NCI-H2081 treated with DMSO at 0.1 percent for 48 hours (cell line): Measurements from ENCODE around the gene SCT.
"Not testable (repeated sequence)": the region's sequence is repeated elsewhere in the genome, so short reads cannot be mapped to it uniquely, and the experiment has no call there.

Experiments
- DNase-seq: peaks from one replicate; lab custom pipeline; 2025; lab: John Stamatoyannopoulos, UW

Gene SCT, protein sequence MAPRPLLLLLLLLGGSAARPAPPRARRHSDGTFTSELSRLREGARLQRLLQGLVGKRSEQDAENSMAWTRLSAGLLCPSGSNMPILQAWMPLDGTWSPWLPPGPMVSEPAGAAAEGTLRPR

DNA sequence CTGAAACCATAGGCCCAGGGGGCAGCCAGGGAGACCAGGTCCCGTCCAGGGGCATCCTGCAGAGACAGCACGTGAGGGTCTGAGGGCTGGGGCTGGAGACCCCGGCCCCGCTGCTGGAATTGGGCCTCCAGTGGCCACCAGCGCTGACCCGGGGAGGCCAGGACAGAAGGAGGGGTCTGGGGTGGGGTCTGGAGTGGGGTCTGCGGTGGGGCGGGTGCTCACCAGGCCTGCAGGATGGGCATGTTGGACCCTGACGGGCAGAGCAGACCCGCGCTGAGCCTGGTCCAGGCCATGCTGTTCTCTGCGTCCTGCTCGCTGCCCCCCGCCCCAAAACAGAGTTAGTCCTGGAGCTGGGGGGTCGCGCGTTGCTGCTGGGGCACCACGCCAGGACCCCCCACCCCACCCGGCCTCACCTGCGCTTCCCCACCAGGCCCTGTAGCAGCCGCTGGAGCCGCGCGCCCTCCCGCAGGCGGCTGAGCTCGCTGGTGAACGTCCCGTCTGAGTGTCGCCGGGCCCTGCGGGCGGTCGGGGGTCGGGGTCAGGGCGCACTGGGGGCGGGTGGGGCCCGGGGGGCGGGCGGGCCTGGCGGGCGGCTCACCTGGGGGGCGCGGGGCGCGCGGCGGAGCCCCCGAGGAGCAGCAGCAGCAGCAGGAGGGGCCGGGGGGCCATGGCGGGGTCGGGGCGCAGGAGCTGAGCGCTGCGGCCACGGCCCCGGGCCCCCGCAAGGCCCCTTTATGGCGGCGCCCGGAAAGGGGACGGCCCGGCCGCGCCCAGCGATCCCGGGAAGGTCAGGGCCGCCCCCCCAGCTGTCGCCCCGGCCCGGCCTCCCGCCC is at the start of gene SCT:
SCT (minus strand) TSS at position 707 of the 833 bp plus-strand sequence; CDS start at position 669, 38 bp downstream.
- no peak for DNase-seq

DNA sequence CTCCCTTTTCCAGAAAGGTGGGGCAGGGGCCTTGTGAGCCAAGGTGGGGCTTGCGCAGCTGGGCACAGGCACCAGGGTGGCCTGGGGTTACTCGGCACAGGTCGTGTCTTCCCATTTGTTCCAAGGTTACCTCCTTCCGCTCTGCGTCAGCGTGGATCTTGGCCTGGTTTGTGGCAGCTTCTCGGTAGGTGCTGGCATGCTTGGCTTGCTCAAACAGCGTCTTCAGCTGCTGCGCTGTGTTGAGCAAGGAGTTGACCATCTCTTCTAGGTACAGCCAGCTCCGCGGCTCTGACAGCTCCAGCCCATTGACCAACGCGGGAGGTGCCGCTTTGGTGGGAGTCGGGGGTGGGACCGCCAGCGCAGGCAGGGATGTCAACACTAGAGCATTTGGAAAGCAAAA is 47.4 kb upstream of the SCT start:
- DNase-seq: no peak

DNA sequence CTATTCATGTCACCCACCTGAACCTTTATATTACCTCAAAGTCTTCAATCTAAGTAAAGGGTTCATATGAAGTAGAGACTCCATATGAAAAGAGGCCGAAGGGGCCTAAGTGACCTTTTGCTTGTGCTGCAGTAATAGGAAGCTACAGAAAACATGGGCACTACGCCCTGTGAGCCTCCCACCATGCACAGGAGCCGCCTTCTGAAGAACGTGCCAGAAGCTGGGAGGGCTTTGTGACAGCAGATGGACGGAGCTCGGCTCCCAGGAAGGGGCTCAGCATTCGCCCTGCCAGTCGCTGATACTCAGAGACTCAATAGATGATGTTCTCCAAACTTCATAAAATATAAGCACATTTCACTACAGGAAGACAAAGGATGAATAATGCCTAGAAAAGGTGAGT is 46.9 kb upstream of the SCT start:
- no peak for DNase-seq

DNA sequence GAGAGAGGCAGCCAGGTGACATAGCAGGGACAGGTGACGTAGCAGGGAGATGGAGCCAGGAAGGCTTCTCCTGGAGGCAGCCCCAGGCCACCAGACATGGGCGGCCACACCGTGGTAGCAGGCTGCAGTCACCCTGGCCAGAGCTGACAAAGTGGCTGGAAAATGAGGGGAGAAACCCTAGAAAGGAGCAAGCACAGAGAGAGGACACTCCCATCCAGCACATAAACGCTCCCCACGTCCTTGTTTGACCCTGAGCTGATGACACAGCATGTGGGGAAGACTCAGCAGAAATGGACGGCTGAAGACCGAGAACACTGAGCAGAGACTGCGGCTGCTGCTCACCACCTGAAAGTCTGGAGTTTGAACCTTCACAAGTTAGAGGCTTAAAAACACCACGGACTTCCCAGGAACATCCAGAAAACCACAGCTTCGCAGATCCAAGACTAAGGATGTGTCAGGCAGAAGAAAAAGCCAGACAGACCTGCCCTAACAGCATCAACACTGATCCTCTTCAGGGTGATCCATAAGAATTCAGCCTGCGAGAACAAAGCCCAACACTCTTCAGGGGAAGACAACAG is 38.8 kb upstream of the SCT start:
- no peak for DNase-seq

DNA sequence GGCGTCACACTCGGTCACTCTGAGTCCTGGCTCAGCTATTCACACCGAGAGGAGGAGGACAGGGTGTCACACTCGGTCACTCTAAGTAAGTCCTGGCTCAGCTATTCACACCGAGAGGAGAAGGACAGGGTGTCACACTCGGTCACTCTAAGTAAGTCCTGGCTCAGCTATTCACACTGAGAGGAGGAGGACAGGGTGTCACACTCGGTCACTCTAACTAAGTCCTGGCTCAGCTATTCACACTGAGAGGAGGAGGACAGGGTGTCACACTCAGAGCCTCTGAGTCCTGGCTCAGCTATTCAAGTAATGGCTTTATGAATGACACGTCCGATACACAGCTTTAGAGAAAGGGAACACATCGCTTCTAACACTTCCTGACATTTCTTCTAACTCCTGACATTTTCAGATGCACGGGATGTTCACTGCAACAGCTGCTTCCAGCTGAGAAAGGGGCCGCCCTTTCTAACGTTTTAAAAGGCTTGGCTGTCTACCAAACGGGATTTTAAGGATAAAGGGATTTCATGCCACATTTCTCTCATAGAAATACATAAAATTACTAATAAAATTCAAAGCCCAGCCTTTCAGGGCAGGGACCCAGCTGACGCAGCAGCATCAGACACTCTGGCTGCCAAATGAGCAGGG is 38.2 kb upstream of the SCT start:
- no peak for DNase-seq

DNA sequence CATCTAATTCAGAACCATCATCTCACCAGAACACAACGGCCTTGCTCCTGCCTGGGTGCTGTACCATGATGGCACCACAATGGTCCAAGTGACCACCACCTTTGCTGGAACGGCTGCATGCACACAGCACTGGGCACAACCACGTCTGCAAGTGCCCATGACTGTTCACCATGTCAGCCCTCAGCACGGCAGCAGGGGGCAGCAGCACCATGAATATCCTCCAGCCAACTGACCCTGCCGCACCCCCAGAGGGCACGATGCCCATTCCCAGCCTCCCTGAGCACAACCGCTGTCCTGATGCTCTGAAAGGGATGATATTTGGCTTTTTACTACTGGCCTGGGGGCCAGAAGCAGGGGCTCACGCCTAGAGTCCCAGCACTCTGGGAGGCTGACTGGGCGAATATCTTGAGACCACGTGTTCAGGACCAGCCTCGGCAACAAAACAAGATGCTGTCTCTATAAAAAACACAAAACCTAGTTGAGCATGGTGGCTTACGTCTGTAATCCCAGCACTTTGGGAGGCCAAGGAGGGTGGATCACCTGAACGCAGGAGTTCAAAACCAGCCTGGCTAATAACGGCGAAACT is 35.8 kb upstream of the SCT start:
- no peak for DNase-seq

DNA sequence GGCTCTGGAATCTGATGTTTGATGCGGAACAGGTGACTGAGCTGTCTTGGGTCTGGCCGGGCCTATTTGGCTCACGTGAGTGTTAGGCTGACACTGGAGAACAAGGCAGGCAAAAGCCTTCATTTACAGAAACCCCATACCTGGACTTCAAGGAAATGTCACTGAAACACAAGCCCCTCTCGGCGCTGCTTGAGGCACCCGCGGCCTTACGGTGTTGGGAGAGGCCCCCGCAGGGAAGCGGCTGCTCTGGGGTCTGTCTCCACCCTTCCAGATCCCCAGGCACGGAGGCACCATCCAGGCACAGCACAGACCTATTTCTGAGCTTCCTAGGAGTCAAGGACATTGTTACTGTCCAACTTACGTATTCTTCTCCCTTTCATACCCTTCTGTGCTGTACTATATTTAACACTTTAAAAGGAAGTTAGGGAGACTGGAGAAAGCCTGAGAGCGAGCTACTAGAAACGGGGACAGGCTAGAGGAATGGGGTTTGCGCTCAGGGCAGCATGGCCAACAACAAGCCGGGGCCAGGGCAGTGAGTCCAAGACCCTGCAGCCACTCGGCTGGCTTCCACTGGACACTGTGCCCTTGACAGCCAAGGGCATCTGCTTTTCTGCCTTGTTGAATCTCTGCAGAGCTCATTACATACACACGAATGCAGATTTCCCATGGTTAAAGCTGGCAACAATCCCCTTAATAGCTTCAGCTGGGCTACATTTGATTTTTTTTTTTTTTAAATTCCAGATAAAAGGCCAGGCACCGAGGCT is 33.9 kb upstream of the SCT start:
- no peak for DNase-seq

DNA sequence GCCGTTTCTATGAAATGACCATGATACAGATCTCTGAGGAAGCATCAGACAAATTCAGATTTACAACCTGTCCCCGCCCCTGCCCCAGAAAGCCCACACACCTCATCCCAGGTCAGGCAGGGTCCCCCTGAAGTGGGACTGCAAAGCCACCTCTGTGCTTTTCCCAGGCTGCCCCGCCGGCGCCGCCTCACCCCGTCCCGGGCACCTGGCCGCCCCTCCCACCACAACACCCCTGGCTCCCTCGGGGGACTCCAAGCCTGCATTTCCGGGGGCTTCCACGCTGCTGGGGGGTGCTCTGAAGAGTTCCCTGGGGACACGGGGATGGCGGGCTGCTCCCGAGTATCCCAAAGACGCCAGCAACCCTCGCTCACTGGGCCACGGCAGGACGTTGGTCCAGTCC is 33.3 kb upstream of the SCT start:
- no peak for DNase-seq

DNA sequence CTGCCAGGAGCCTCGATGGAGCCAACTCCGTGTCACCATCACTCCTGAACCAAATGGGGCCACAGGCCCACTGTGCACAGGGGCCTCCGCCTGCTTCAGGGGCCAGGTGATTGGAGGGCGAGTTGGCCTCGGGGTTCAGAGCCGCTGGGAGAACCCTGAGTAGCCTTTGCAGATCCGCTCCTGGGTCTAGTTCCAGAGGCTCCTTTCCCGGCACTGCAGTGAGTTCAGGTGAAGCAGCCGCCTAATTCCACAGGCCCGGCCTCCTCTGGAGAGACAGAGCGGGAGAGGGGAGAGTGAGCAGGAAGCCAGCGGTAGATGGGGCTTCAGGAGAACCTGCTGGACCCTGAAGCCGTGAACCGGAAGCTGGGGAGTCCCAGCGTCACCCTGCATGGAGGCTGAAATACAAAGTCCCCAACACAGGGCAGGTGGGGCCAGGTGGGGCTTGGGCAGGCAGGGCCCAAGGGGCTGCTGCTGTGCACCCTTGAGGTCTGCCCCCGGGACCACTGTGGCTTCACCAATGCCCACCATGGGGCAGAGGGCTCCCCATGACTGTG is 32.6 kb upstream of the SCT start:
- no peak for DNase-seq

DNA sequence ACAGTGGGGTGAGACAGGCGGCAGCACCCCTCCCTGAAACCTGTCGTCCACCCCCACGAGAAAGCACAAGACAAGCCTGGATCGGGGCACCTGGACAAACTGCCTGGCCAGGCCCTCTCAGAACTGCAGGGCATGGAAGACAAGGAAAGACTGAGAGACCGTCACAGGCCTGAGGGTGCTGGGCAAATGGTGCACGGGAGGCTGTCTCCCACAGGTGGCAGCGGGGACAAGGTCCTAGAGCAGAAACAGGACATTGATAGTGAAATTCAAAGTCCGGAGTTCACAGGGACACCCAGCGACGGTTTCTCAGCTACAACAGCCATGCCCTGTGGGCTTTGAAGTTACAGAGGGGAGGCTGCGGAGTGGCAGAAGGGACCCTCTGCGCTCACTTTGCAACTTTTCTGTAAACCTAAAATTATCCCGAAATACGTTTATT is 30.7 kb upstream of the SCT start:
- DNase-seq: no peak

DNA sequence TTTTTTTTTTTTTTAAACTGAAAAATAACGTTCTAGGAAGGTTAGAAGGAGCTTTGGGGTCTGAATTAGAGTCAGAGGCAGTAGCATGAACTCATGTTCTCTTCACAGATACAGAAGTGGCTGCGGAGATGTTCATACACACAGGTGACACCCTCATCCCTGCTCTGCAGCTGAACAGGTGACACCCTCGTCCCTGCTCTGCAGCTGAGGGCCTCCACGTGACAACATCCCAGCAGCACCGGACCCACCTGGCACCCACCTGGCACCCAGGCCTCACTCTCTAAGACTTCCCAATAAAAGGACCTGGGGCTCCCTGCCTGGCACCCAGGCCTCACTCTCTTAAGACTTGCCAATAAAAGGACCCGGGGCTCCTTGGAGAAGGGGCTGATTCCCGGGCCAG is 29.9 kb upstream of the SCT start:
- DNase-seq: no peak

DNA sequence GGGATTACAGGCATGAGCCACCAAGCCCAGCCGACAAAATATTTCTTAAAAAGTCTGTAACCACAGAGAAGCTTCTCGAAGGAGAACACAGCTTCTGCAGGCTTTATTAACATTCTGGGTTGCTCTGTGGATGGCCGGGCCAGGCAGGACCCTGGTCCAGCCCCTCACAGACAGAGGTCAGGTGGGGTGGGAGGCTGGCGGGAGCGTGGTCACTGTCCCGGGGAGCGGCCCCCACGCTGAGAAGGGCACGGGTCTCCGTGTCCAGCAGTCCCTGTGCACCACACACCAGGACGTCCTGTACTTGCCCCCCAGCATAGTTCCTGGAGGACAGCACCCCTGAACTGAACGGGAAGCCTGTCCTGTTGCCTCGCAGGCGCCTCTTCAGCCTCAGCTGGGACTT is 29.4 kb upstream of the SCT start:
- no peak for DNase-seq

DNA sequence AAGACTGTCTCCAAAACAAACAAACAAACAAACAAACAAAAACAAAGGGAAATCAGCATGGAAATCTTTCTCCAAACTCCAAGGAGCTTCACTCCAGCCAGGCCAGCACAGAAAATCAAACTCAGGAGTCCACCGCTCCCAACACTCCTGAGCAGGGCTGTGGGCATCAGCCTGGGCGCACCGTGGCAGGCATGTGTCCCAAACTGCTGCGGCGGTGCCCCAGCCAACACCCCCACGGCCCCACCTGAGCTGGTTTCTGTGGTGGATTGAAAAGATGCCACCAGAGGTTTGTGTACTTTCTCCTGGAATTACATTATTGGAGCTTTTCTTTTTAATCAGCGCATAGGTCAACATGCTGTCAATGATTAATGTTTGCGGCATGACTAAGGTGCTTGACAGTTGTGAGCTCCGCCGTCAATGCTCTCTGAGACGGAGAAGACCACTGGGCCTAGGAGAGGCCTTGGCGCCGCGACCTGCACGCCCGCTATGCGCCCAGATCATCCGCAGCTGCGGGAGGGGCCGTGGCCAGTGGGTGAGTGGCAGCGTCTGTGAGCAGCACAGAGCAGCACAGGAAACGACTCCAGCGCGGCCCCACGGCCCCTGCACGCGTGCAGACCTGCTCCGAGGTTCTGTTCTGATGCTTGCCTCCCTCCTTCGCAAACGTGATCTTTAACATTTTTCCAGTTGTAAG is 28.2 kb upstream of the SCT start:
- DNase-seq: no peak

DNA sequence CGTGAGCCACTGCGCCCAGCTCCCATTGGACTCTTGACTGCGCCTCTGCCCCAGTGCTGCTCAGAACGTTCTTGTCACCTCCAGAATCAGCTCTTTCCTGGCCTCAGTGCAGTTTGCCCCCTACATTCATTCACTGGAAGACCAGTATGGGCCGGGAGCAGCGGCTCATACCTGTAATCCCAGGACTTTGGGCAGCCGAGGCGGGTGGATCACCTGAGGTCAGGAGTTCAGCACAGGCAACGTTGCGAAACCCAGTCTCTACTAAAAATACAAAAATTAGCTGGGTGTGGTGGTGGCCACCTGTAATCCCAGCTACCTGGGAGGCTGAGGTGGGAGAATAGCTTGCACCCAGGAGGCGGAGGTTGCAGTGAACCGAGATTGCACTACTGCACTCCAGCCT is 27.5 kb upstream of the SCT start:
- not testable (repeated sequence) for DNase-seq

DNA sequence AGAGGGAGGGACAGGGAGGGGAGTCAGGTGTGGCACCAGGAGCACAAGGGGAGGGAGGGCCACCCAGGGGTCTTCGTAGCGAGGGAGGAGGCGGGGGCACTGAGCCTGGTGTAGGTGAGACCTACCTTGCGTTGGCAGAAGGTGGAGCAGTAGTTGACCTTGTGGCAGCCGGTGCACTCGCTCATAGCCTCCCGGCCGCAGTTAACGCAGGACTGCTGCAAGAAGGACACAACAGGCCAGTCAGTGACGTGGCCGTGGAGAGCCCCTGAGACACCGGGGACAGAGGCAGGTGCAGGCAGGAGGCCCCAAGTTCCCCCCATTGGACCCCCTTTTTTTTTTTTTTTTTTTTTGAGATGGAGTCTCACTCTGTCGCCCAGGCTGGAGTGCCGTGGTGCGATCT is 26.9 kb upstream of the SCT start:
- no peak for DNase-seq

DNA sequence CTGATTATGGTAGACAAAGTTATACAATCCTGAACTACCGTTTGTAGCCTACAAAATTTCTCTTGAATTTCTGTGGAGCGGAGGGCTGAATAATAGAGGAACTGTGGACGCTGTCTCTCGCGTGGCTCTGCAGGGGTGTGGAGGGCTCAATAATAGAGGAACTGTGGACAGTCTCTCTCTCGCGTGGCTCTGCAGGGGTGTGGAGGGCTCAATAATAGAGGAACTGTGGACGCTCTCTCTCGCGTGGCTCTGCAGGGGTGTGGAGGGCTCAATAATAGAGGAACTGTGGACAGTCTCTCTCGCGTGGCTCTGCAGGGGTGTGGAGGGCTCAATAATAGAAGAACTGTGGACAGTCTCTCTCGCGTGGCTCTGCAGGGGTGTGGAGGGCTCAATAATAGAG is 26.2 kb upstream of the SCT start:
- DNase-seq: not testable (repeated sequence)

DNA sequence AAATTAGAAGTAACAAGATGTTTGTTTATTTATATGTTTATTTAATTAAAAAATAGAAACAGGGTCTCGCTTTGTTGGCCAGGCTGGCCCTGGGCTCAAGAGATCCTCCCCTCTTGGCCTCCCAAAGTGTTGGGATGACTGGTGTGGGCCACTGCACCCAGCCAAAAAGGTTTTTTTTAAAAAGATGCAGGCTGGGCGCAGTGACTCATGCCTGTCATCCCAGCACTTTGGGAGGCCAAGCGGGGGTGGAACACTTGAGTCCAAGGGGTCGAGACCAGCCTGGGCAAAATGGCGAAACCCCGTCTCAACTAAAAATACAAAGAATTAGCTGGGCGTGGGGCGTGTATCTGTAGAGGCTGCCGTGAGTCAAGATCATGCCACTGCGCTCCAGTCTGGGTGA is 23.5 kb upstream of the SCT start:
- DNase-seq: no peak

DNA sequence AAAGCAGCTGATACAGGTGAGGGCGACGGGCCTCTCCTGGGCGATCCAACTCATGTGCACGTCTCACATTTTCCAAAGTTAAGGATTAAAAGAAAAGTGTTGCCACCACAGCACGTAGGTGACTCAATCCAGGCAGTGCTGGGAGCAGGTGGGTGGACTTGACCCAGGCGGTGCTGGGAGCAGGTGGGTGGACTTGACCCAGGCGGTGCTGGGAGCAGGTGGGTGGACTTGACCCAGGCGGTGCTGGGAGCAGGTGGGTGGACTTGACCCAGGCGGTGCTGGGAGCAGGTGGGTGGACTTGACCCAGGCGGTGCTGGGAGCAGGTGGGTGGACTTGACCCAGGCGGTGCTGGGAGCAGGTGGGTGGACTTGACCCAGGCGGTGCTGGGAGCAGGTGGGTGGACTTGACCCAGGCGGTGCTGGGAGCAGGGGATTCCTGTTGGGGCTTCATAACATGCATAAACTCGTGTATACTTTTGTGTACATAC is 20.7 kb upstream of the SCT start:
- DNase-seq: not testable (repeated sequence)

DNA sequence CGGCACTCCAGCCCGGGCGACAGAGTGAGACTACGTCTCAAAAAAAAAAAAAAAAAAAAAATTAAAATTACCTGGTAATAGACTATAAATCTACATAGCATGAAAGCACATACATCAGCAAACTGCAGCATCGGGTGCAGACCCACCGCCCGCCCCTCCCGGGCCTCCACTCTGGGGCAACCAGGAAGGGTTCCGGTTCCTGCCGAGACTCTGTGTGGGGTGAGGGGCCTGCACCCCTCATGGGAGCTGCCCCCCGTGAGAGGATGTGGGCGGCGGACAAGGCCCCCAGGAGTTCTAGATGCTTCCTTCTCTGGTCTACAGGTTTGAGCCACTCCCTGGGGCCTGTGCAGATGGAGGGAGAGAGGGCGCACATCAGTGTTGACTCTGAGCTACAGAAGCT is 19.2 kb upstream of the SCT start:
- no peak for DNase-seq

DNA sequence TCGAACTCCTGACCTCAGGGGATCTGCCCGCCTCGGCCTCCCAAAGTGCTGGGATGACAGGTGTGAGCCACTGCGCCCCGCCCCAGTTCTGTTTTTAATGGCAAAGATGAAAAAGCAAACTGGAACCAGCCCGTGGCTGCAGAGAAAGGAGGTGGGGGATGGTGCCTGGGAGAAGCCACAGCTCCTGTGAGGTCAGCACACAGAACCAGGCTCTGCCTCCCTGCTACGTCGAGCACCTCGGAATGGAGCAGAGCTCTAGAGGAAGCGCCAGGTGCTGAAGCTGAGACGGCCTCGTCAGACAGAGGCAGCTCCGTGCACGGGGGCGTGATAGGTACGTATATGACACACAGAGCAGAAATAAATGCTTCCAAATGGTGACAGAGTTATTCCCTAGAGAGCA is 18.6 kb upstream of the SCT start:
- no peak for DNase-seq
